HG02610 (cell line): ENCODE results near the gene LRRC4B.

ENCODE experiments used
- ATAC-seq: cut with Tn5 transposase; IDR thresholded peaks from one replicate; pipeline ENCODE4 v1.9.1; 2021; ENCODE audit warnings: mild to moderate bottlenecking, moderate library complexity; ENCODE audit not compliant: unreplicated experiment

Gene LRRC4B

GRCh38 chr19:50573741-50574461 is 5.7 kb upstream of the LRRC4B start:
- no peak for ATAC-seq

DNA sequence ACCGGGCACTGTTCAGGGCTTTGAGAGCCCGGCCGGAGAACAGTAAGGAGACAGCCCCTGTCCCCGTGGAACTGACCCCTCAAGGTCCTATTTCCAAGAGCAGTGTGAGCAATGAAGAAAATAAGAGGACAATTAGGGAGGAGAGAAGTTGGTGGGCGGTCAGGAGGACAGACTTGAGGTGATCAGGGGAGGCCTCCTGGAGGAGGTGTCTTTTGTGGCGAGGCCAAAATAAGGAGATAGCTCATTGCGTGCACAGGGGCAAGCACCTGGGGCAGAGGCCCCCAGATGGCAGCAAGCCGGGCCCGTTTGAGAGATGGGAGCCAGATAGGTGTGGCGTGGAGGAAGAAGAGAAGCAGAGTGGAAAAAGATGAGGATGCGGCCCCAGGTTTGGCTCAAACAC is 2.8 kb upstream of the LRRC4B start:
- ATAC-seq = no peak

GRCh38 chr19:50569938-50570540 is 1.8 kb upstream of the LRRC4B start:
- ATAC-seq = no peak

GRCh38 chr19:50568728-50569698 is 778 bp upstream of the LRRC4B start:
- ATAC-seq = no peak

DNA sequence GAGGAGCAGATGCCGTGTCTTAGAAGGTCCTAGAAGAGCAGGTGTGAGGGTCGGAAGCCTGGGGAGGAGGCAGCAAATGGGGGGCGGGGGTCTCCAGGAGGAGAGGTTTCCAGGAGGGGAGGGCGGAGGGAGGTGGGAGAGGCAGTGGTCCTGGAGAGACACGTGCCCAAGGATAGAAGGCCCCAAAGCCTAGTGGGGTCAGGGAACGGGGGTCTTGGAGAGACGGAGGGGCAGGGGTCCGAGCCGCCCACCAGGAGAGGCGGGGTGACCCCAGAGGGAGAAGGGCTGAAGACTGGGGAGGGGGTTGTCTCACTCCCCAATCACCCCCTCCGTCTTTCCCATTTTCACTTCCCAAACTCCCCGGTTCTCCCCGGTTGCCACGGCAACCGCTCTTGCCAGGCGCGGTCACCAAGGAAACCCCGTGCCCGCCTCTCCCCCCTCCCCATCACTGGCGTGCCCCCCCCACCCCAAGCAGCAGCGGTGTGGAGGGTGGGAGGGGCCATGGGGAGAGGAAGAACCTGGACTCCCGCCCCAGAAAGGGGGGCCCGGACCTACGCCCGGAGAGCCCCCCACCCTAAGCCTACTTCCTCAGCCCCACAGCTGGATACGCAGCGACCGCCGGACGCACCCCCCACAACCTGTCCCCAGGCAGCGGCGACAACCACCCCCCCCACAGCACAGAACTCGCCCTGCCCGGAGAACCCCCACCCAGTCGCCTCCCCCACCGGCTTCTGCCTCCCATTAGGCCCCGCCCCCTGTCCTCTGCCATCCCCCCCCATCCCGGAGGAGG is 988 bp downstream of the LRRC4B start:
- no peak for ATAC-seq

DNA sequence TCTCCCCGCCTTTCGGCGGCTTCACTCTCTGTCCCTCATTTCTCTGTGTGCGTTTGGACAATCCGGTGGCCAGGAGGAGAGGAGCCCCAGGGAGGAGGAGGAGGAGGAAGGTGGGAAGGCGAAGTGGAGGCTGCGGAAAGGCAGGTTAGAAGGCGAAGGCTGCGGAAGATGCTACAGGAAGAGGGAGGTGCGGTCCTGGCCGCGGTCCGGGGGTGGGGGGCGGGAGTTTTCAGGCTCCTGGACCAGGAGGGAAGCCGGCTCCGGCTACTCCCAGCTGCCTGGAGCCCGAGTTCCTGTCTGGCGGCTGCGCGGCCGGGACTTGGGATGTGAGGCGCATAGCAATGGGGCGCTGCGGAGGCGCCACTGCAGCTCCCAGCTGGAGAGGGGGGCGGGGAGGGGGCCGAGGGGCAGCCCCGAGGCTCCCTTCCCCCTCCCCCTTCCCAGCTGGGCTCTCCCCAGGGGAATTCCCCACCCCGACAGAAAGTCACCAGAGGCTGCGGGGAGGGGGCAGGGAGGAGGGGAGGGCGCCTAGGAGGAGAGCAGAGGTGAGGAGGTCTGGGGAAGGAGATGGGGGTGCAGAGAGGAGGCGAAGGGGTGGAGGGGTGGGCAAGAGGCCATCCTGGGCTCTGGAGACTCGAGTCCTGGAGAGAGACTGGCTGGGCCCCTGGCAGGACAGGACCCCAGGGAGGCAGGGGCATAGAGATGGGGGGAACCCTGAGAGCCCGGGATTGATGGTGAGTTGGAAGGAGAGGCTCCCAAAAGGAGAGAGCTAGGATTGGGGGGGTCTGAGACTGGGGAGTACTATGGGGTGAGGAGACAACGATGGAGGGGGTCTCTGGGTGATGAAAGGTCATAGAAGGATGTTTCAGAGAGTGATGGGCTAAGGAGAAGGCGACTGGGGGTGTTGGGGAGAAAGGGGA is 2.0 kb downstream of the LRRC4B start:
- no peak for ATAC-seq

- no peak for ATAC-seq
These were observed 3.8 kb downstream of the LRRC4B start for GRCh38 chr19:50564229-50565105.

DNA sequence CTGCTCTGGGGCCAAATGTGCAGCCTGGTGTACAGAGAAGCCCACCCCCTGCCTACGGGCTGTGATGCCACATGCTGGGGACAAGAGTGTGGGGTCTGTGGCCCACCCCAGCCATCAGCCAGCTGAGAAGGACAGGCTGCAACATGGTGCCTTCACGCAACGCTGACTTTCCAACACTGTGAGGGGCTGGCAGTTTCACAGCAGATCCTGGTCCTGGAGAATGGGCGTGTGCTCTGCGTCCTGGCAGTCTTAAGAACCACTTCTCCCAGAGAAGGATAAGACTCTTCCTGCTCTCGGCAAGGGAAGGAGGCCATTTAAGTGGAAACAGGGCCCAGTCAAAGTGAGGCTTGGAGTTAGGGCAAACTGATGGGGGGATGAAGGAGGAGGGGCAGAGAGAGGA is 4.6 kb downstream of the LRRC4B start:
- no peak for ATAC-seq

GRCh38 chr19:50562996-50563395 is 5.2 kb downstream of the LRRC4B start:
- no peak for ATAC-seq

DNA sequence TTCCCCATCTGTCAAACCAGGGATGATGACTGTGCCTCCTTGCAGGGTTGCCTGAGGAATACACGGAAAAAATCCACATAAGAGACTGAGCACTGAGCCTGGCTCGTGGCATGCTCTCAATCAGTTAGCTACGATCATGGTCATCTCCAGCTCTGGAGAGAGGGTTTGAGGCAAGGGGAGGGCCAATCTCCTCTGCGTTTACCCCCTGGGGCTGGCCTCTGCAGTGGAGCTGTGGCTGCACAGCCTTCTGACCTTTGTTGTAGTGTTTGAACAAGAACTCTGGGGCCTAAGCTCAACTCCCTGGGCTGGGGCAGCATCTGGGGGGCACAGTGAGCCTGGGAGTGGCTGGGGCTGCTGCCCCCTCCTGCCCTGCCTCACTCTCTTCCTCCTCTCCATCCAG is 5.9 kb downstream of the LRRC4B start:
- ATAC-seq = no peak

DNA sequence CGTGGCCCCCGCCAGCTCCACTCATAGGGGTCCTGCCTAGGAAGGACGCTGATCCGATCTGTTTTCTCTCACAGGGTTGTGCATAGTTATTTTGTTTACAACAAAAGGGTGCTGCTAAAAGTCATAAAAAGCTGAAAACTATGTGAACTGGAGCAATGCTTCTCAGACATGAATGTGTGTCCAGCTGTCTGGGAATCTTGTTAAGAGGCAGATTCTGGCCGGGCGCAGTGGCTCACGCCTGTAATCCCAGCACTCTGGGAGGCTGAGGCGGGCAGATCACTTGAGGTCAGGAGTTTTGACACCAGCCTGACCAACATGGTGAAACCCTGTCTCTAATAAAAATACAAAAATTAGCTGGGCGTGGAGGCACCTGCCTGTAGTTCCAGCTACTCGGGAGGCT is 8.6 kb downstream of the LRRC4B start:
- ATAC-seq = no peak

DNA sequence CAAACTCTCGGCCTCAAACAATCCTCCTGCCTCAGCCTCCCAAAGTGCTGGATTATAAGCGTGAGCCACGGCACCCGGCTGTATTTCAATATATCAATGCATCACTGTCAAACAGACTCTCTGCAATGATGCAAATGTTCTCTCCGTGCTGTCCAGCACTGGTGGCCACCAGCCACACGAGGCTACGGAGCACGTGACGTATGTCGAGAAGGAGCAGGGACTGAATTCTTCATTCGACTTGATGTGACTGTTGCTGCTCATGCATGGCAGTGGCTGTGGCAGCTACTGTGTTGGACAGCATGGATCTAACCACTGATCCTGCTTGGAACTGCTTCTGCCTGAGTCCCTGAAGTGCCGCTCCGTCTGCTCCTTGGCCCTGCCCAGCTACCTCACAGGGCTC is 9.8 kb downstream of the LRRC4B start:
- ATAC-seq = no peak

GRCh38 chr19:50558039-50558438 is 10.2 kb downstream of the LRRC4B start:
- no peak for ATAC-seq

DNA sequence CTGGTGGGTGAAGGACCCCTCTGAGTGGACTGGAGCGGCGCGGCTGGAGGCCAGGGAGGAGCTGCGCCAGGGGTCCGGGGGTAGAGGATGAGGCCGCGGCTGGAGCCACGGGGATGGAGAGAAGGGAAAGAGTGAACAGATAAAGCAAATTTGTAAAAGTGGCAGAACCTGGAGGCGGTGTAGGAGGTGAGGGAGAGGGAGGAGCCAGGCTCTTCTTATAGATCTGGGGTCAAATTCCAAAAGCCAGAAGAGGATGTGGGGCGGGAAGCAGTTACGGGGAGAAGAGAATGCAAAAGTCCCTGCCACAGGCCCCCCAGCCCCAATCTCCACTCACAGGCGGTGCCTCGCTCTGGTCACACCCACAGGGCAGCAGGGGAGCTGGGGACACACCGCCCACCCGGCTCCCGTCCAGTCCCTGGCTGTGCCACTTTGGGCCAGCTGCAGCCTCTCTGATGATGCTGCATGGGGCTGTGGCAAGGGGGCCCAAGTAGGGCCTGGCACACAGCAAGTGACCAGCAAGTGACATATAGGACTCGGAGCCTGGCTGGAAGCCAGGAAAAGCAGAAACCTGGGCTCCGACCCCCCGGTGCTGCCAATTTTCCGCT is 11.1 kb downstream of the LRRC4B start:
- ATAC-seq = no peak

DNA sequence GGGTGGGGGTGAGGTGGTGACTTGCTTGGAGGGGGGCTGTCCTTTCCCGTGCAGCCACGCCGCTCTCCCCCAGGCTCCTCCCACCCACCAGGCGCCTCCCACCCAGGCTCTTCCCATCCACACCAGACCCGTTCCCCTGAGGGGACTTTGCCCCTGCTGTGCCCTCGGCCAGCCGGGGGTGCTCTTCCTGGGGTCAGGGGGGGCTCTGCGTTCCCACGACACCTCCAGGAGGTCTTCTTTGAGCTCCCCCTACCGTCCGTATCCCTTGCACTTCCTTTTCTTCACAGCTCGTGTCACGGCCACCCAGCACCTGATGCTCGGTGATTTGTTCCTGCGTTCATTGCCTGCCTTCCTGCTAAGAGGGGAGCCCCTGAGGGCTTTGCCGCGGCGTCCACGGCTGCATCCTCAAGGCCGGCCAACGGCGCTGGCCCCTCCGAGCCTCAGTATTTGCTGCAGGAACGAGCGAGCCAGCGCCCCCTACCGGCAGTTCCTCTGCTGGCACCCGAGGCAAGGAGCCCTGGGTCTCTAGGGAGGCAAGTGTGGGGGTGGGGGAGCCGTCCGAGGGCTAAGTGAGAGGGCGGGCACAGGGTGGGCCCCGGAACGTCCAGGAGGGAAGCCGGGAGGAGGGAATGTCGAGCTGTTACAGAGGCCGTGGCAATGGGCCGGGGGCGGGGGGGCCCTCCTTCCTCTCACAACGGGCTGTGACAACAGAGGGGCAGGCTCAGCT is 11.8 kb downstream of the LRRC4B start:
- no peak for ATAC-seq

DNA sequence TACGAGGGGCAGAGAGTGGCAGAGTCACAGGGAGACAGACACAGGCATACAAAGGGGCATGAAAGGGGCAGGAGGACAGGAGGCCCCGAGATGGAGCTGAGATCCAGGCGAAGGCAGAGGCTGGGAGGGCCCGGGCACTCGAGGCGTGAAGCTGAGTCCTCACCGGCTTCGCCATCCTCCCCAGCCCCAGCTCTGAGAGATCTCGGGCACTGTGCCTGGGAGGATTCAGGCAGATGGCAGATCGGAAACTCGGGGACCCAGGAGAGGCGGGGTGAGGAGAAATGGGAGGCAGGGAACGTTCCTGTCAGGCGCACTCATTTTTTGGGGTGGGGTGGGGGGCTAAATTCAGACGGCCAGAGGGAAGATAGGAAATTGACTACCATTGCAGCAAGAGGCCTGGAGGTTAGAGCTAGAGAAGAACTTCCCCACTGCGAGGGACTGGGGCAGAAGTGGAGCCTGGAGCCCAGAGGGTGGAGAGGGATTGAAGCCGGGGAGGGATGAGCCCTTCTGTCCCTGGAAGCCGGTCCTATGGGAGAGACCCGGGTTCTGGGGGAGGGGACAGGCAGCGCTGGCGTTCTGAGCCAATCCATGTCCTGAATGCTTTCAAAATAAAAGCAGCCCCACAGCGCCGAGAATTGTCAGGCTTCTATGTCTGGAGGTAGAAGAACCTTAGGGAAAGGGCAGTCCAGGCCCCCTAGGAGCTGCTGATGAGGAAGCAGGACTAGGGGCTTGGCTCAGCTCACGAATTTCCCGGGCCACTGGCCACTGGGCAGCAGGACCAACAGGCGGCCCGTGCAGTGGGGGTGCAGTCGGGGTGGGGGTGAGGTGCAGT is 12.6 kb downstream of the LRRC4B start:
- ATAC-seq = no peak

GRCh38 chr19:50555033-50555432 is 13.2 kb downstream of the LRRC4B start:
- ATAC-seq = no peak
